ENCODE data around the gene APIP.

Gene APIP

GRCh38 chr11:34881900-34882299 lies 34.3 kb downstream of the APIP start:
- DNase-seq: no peak

GRCh38 chr11:34877375-34877975 lies 38.7 kb downstream of the APIP start:
- no peak for DNase-seq

- DNase-seq: no peak
These were observed 42.0 kb downstream of the APIP start for GRCh38 chr11:34874202-34874601.

- no peak for DNase-seq
These were observed 45.5 kb downstream of the APIP start for GRCh38 chr11:34870548-34871196.

GRCh38 chr11:34869425-34869824 lies 46.8 kb downstream of the APIP start:
- no peak for DNase-seq

- DNase-seq: no peak
These were observed 49.8 kb downstream of the APIP start for GRCh38 chr11:34866375-34866774.

GRCh38 chr11:34865261-34865660 lies 50.9 kb downstream of the APIP start:
- DNase-seq: no peak

- no peak for DNase-seq
These were observed 51.8 kb downstream of the APIP start for GRCh38 chr11:34864424-34864823.

GRCh38 chr11:34863048-34863447 lies 53.1 kb downstream of the APIP start:
- DNase-seq: no peak

GRCh38 chr11:34860518-34860917 lies 55.7 kb downstream of the APIP start:
- no peak for DNase-seq

GRCh38 chr11:34860034-34860433 lies 56.1 kb downstream of the APIP start:
- DNase-seq: no peak

- DNase-seq: no peak
These were observed 56.7 kb downstream of the APIP start for GRCh38 chr11:34859496-34859895.

- DNase-seq: no peak
These were observed 58.7 kb downstream of the APIP start for GRCh38 chr11:34857463-34857862.

- no peak for DNase-seq
These were observed 59.9 kb downstream of the APIP start for GRCh38 chr11:34856251-34856650.

- DNase-seq: no peak
These were observed 60.5 kb downstream of the APIP start for GRCh38 chr11:34855754-34856095.

- DNase-seq: no peak
These were observed 61.0 kb downstream of the APIP start for GRCh38 chr11:34855021-34855753.

- DNase-seq: no peak
These were observed 64.3 kb downstream of the APIP start for GRCh38 chr11:34851916-34852315.

- DNase-seq: no peak
These were observed 65.8 kb downstream of the APIP start for GRCh38 chr11:34850334-34850733.

GRCh38 chr11:34846467-34846866 lies 69.7 kb downstream of the APIP start:
- DNase-seq: no peak

GRCh38 chr11:34844463-34845112 lies 71.6 kb downstream of the APIP start:
- DNase-seq: no peak

GRCh38 chr11:34843271-34843670 lies 72.9 kb downstream of the APIP start:
- DNase-seq: no peak

- no peak for DNase-seq
These were observed 75.3 kb downstream of the APIP start for GRCh38 chr11:34840736-34841386.

GRCh38 chr11:34839969-34840368 lies 76.2 kb downstream of the APIP start:
- DNase-seq: no peak

All from activated T-cell treated with anti-CD3 and anti-CD28 coated beads, Interleukin-2, amount 50 U/mL, for 1 hour (primary cell).